ENCODE data around the gene STAT6.

The STAT6 gene

DNA sequence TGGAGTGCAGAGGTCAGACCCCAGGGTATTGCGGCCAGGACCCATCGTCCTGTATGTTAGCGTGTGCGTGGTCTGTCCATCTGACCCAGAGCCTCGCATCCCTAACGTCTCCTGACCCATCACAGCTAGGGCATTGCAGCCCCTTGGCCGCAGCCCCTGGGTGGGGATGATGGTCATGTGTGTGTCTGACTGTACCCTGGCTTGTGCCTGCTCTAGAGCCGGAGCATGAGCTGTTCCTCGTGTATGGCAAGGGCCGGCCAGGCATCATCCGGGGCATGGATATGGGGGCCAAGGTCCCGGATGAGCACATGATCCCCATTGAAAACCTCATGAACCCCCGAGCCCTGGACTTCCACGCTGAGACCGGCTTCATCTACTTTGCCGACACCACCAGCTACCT lies 47.0 kb upstream of the STAT6 start:
- no peaks in the 10 kb centered on the region for H3K36me3 ChIP-seq (ENCODE audit: control insufficient read depth, insufficient read depth, low read length)
- no peak overlapping the region for H3K4me3 ChIP-seq (replicated peaks; ENCODE audit: low read depth, low read length)
- no peaks in the 10 kb centered on the region for H3K27me3 ChIP-seq (replicated peaks; ENCODE audit: control insufficient read depth, insufficient read depth, low read length)
- TF ChIP-seq, protein P1, sequence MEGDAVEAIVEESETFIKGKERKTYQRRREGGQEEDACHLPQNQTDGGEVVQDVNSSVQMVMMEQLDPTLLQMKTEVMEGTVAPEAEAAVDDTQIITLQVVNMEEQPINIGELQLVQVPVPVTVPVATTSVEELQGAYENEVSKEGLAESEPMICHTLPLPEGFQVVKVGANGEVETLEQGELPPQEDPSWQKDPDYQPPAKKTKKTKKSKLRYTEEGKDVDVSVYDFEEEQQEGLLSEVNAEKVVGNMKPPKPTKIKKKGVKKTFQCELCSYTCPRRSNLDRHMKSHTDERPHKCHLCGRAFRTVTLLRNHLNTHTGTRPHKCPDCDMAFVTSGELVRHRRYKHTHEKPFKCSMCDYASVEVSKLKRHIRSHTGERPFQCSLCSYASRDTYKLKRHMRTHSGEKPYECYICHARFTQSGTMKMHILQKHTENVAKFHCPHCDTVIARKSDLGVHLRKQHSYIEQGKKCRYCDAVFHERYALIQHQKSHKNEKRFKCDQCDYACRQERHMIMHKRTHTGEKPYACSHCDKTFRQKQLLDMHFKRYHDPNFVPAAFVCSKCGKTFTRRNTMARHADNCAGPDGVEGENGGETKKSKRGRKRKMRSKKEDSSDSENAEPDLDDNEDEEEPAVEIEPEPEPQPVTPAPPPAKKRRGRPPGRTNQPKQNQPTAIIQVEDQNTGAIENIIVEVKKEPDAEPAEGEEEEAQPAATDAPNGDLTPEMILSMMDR (IDR thresholded peaks at IDR 0.05; ENCODE audit: insufficient read depth, low read length, poor library complexity, severe bottlenecking) = no peak
- no peak for DNase-seq (ENCODE audit: extremely low read depth, insufficient read length)

GRCh38 chr12:57157588-57158173 lies 46.5 kb upstream of the STAT6 start:
- Histone ChIP-seq H3K4me3 (replicated peaks; ENCODE audit: low read depth, low read length) (no peak overlapping the region), H3K27me3 (replicated peaks; ENCODE audit: control insufficient read depth, insufficient read depth, low read length) (no peaks in the 10 kb centered on the region), H3K36me3 (ENCODE audit: control insufficient read depth, insufficient read depth, low read length) (no peaks in the 10 kb centered on the region)
- no peak for DNase-seq (ENCODE audit: extremely low read depth, insufficient read length)
- TF ChIP-seq, protein P1 (IDR thresholded peaks at IDR 0.05; ENCODE audit: insufficient read depth, low read length, poor library complexity, severe bottlenecking) = no peak

DNA sequence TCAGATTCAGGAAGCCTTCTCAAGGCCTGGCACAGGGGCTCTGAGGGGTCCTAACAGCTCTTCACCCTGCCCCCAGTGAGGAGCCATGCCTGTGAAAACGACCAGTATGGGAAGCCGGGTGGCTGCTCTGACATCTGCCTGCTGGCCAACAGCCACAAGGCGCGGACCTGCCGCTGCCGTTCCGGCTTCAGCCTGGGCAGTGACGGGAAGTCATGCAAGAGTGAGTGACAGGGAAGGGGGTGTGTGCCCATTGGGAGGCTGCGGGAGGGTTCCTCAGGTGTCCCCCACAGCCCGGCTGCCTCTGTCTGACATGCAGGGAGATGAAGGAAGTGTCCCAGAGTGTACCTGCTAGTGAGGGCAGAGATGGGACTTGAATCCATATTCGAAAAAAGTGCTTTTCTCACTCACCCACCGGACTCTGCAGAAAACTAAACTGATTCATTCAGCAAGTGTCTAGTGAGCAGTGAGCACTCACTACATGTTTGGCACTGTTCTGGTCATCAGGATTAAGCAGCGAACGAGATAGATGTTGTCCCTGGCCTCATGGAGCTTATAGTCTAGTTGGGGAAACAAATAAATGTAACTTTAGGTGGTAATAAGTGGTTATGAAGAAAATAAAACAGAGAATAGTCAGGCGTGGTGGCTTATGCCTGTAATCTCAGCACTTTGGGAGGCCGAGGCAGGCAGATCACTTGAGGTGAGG lies 45.7 kb upstream of the STAT6 start:
- TF ChIP-seq, protein P1 (IDR thresholded peaks at IDR 0.05; ENCODE audit: insufficient read depth, low read length, poor library complexity, severe bottlenecking) = no peak
- DNase-seq (ENCODE audit: extremely low read depth, insufficient read length) = no peak
- no peaks in the 10 kb centered on the region for H3K36me3 ChIP-seq (ENCODE audit: control insufficient read depth, insufficient read depth, low read length)
- H3K4me3 ChIP-seq (replicated peaks; ENCODE audit: low read depth, low read length) = no peak overlapping the region
- no peaks in the 10 kb centered on the region for H3K27me3 ChIP-seq (replicated peaks; ENCODE audit: control insufficient read depth, insufficient read depth, low read length)

DNA sequence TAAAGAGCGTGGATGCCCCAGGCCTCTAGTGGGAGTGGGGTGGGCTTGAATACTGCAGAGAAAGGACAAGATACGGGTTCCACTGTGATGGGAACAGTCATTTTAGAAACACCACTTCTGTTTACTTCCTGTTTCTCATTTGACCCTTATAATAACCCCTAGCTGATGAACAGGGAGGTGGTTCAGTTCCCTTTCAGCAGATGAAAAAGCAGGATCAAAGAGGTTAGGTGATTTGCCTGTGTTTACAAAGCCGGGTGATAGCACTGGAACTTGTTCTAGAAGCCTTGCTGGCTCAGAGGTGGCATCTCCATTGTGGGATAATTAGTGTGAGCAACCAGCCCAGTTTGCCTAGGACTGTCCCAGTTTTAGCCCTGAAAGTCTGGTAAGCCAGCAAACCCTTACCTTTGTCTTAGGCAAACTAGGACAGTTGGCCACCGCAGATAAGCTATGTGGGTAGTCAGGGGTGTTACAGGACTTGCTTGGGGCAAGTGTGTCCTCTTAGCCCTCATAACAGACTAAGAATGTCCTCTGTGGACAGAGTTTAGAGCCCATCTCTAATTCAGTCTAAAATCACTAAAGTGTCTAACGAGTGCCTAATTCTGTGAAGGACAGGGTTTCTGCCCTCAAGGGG lies 43.8 kb upstream of the STAT6 start:
- TF ChIP-seq, protein P1 (IDR thresholded peaks at IDR 0.05; ENCODE audit: insufficient read depth, low read length, poor library complexity, severe bottlenecking) = no peak
- no peaks in the 10 kb centered on the region for H3K36me3 ChIP-seq (ENCODE audit: control insufficient read depth, insufficient read depth, low read length)

DNA sequence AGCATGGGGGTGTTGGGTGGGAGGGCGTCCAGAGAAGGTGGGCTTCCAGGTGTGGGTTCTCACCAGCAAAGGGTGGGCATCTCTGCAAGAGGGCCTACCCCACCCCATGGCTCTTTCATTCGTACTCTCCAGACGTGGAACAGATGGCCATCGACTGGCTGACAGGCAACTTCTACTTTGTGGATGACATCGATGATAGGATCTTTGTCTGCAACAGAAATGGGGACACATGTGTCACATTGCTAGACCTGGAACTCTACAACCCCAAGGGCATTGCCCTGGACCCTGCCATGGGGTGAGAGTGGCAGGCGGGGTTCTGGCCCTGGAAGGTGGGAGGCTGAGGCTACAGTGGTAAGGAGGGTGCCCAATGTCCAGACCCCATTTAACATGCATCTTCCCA lies 42.9 kb upstream of the STAT6 start:
- H3K4me3 ChIP-seq (replicated peaks; ENCODE audit: low read depth, low read length) = no peak overlapping the region
- TF ChIP-seq, protein P1 (IDR thresholded peaks at IDR 0.05; ENCODE audit: insufficient read depth, low read length, poor library complexity, severe bottlenecking) = no peak
- no peak for DNase-seq (ENCODE audit: extremely low read depth, insufficient read length)
- H3K27me3 ChIP-seq (replicated peaks; ENCODE audit: control insufficient read depth, insufficient read depth, low read length) = no peaks in the 10 kb centered on the region
- H3K36me3 ChIP-seq (ENCODE audit: control insufficient read depth, insufficient read depth, low read length) = no peaks in the 10 kb centered on the region

More for the DNA sequence above, 43.8 kb upstream of the STAT6 start:
- no peak for DNase-seq (ENCODE audit: extremely low read depth, insufficient read length)
- Histone ChIP-seq H3K27me3 (replicated peaks; ENCODE audit: control insufficient read depth, insufficient read depth, low read length) (no peaks in the 10 kb centered on the region), H3K4me3 (replicated peaks; ENCODE audit: low read depth, low read length) (no peak overlapping the region)

Data from GM06990 (cell line).